ENCODE results near the gene HHEX.

GRCh38 chr10:92691591-92692079, 1.9 kb downstream of the HHEX start:
- no peak for TF ChIP-seq CTCF (IDR thresholded peaks at IDR 0.05)
- TF ChIP-seq POLR2A (IDR thresholded peaks at IDR 0.05; ENCODE audit: low read length): no peak
- TF ChIP-seq HDAC2 (IDR thresholded peaks at IDR 0.05): no peak
- TF ChIP-seq POLR2AphosphoS2 (conservative IDR thresholded peaks at IDR 0.05; ENCODE audit: low read length): no peak
- TF ChIP-seq, protein P1, sequence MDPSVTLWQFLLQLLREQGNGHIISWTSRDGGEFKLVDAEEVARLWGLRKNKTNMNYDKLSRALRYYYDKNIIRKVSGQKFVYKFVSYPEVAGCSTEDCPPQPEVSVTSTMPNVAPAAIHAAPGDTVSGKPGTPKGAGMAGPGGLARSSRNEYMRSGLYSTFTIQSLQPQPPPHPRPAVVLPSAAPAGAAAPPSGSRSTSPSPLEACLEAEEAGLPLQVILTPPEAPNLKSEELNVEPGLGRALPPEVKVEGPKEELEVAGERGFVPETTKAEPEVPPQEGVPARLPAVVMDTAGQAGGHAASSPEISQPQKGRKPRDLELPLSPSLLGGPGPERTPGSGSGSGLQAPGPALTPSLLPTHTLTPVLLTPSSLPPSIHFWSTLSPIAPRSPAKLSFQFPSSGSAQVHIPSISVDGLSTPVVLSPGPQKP (IDR thresholded peaks at IDR 0.05; ENCODE audit: low read depth, low read length): no peak
- no peak for TF ChIP-seq USF2 (IDR thresholded peaks at IDR 0.05)
- no peak for TF ChIP-seq CHD2 (IDR thresholded peaks at IDR 0.05; ENCODE audit: low read length, partially characterized antibody)
- TF ChIP-seq MAX (IDR thresholded peaks at IDR 0.05): no peak
- no peak for TF ChIP-seq MAFK (IDR thresholded peaks at IDR 0.05; ENCODE audit: partially characterized antibody)
- no peak for TF ChIP-seq JUN (IDR thresholded peaks at IDR 0.05)
- no peak for TF ChIP-seq JUNB (IDR thresholded peaks at IDR 0.05)
